Sigmoid colon (tissue), 7 donors: ENCODE measurements around the gene KRTAP21-1. TPM values are rescaled to one million over a fixed set of nuclear protein-coding genes. Genes with fewer than 3 reads are reported as not detected.

Experiments
- DNase-seq: peaks from one replicate; pipeline ENCODE4 v3.0.0-alpha.2; 2019
- H3K27ac ChIP-seq, 4 donors: fragments of 200-600 bp; sonication (generic); one replicate each; pipeline ENCODE4 v1.5.1; 2016 to 2019; ENCODE audit warnings: mild to moderate bottlenecking in 1 of 4
- H3K27me3 ChIP-seq, 3 donors: fragments of 200-600 bp; sonication (generic); one replicate each; pipeline ENCODE4 v1.5.1; 2019; ENCODE audit warnings: mild to moderate bottlenecking in 1 of 3
- H3K36me3 ChIP-seq, 4 donors: fragments of 200-600 bp; sonication (generic); one replicate each; pipeline ENCODE4 v1.5.1; 2016 to 2019
- H3K4me1 ChIP-seq, 4 donors: fragments of 200-600 bp; sonication (generic); one replicate each; pipeline ENCODE4 v1.5.1; 2017 to 2019
- H3K4me3 ChIP-seq, 4 donors: fragments of 200-600 bp; sonication (generic); one replicate each; pipeline ENCODE4 v1.5.1; 2017 to 2019; ENCODE audit warnings: mild to moderate bottlenecking in 2 of 4, moderate library complexity in 1 of 4
- H3K9me3 ChIP-seq, 4 donors: fragments of 200-600 bp in 3 of 4; sonication (generic) in 3 of 4; one replicate each; pipeline versions ENCODE4 v1.5.1 to v1.6.1; 2013 to 2019
- EP300 ChIP-seq, 4 donors: sonication (generic); formaldehyde crosslinking; IDR thresholded peaks; one replicate each; pipeline ENCODE4 v1.6.1; 2017; ENCODE audit warnings: antibody characterized with exemption in 4 of 4
- POLR2A ChIP-seq, 2 donors: fragments of 450-650 bp; IDR thresholded peaks; one replicate each; pipeline ENCODE4 v1.6.1; 2016; ENCODE audit warnings: antibody characterized with exemption in 2 of 2, mild to moderate bottlenecking in 2 of 2, moderate library complexity in 2 of 2
- POLR2AphosphoS5 ChIP-seq, 4 donors: sonication (generic); formaldehyde crosslinking; IDR thresholded peaks; one replicate each; pipeline ENCODE4 v1.6.1; 2017; ENCODE audit warnings: antibody characterized with exemption in 4 of 4
- WGBS, 2 donors: extraction: QIAGEN DNeasy Blood & Tissue Kit; methylation state at CpG; one replicate each; pipeline ENCODE4 v1.1.7; 2013; 5-methylcytosine and 5-hydroxymethylcytosine counted together
- intact Hi-C: fragments of 100-400 bp; cut with DNase I; formaldehyde crosslinking; loops from one replicate; pipeline ENCODE4 v1.15.1; 2023
- polyA plus RNA-seq, 3 donors: library from polyadenylated mRNA; stranded (reverse); fragments of 200-250 nt; gene quantifications; one replicate each; pipeline ENCODE4 v1.2.3, GENCODE V29; 2013
- total RNA-seq, 4 donors: library from RNA; depleted of rRNA; stranded (reverse); fragments of >200 nt; gene quantifications; one replicate each; pipeline ENCODE4 v1.1.0, GENCODE V29; 2016
- TF ChIP-seq, protein P1 (sequence below), 4 experiments: fragments of 450-650 bp in 3 of 4; fragments of 200-600 bp in 1 of 4; IDR thresholded peaks; one replicate each; pipeline ENCODE4 v1.5.1; 2016 to 2019; ENCODE audit warnings: antibody characterized with exemption in 4 of 4, mild to moderate bottlenecking in 3 of 4, moderate library complexity in 2 of 4
- donor health status: healthy with polysubstance abuse.
- donor health status: Bipolar disorder and iron deficiency.
- donor health status: healthy.

Gene KRTAP21-1
- total and polyA plus RNA-seq, 7 donors, result not detected

DNA sequence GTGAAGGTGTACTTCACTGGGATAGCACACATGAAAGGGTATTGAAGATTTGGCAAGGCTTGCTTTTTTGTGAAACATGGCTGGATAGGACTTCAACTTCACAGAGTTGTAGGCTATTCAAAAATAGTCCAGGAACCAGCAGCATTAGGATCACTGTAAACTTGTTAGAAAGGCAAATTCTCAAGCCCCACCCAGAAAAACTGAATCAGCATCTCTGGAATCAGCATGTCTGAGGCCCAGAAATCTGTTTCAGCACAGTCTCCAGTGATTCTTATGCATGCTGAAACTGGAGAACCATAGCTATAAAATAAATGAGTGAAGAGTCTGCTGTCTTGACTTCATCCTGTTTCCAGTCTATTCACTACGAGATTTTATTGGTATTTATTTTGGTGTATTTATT is 28.5 kb downstream of the KRTAP21-1 start:
- Histone ChIP-seq H3K36me3 (no peaks in the 10 kb centered on the region), H3K9me3 (no peaks in the 10 kb centered on the region), H3K4me1 (no peaks in the 10 kb centered on the region), H3K27me3 (no peaks in the 10 kb centered on the region), H3K4me3 (no peak overlapping the region), H3K27ac (no peak overlapping the region)
- intact Hi-C loops, result no loop called here
- WGBS, 2 donors, result 38 to 66% methylated on average over 1 of the region's 1 CpG
- no peak for DNase-seq
- TF ChIP-seq POLR2A (IDR thresholded peaks at IDR 0.05) (no peak), EP300 (IDR thresholded peaks at IDR 0.05) (no peak), POLR2AphosphoS5 (IDR thresholded peaks at IDR 0.05) (no peak)
- TF ChIP-seq, protein P1, sequence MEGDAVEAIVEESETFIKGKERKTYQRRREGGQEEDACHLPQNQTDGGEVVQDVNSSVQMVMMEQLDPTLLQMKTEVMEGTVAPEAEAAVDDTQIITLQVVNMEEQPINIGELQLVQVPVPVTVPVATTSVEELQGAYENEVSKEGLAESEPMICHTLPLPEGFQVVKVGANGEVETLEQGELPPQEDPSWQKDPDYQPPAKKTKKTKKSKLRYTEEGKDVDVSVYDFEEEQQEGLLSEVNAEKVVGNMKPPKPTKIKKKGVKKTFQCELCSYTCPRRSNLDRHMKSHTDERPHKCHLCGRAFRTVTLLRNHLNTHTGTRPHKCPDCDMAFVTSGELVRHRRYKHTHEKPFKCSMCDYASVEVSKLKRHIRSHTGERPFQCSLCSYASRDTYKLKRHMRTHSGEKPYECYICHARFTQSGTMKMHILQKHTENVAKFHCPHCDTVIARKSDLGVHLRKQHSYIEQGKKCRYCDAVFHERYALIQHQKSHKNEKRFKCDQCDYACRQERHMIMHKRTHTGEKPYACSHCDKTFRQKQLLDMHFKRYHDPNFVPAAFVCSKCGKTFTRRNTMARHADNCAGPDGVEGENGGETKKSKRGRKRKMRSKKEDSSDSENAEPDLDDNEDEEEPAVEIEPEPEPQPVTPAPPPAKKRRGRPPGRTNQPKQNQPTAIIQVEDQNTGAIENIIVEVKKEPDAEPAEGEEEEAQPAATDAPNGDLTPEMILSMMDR (IDR thresholded peaks at IDR 0.05), result no peak

- WGBS, 2 donors, result 89 to 92% methylated on average over 1 of the region's 1 CpG
- H3K4me3 ChIP-seq, result no peak overlapping the region
- TF ChIP-seq POLR2A (IDR thresholded peaks at IDR 0.05), result no peak
- no peak for TF ChIP-seq POLR2AphosphoS5 (IDR thresholded peaks at IDR 0.05)
- TF ChIP-seq, protein P1 (IDR thresholded peaks at IDR 0.05), result no peak
- no peak for TF ChIP-seq EP300 (IDR thresholded peaks at IDR 0.05)
- H3K9me3 ChIP-seq, result no peaks in the 10 kb centered on the region
- H3K36me3 ChIP-seq, result no peaks in the 10 kb centered on the region
- no peaks in the 10 kb centered on the region for H3K27me3 ChIP-seq
- H3K4me1 ChIP-seq, result no peaks in the 10 kb centered on the region
- no peak overlapping the region for H3K27ac ChIP-seq
- no peak for DNase-seq
- intact Hi-C loops, result no loop called here
These were observed 35.8 kb downstream of the KRTAP21-1 start for GRCh38 chr21:30719401-30719800.

DNA sequence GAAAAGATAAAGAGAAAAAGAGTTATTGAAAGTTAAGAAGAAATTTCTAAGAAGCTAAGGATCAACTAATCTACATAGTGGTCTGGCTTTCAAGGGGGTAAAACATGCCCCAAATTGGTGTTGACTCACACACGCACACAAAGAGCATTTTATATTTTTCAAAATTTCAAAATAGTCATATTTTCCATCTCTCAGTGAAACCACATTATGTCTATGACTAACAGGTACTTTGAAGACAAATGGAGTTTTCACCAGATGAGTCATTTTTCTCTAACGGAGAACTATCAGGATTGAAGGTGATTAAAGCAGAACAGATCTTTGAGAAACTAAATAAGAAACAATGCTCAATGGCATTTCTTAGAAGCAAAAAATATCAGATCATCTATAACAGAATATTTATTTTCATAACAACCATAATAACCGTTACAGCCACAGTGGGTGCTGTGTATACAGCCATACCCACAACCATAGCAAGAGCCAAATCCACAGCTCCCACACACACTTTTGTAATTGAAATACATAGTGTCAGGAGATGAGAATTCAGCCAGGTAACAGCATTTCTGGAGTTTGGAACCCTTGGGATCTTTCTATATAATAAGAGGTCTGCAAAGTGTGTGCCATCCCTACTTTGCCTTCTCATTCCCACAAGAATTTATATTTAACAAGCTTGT is 36.9 kb downstream of the KRTAP21-1 start, which contains the start of gene KRTAP21-3:
KRTAP21-3 (minus strand) TSS at position 539 of the 671 bp plus-strand sequence; CDS start at position 521, 18 bp downstream.
- Histone ChIP-seq H3K36me3 (no peaks in the 10 kb centered on the region), H3K4me1 (no peaks in the 10 kb centered on the region), H3K27me3 (no peaks in the 10 kb centered on the region), H3K4me3 (no peak within 1 kb of the TSS), H3K9me3 (no peaks in the 10 kb centered on the region), H3K27ac (no peak within 1 kb of the TSS)
- WGBS, 2 donors, result 74 to 75% methylated on average over 3 of the region's 3 CpGs
- intact Hi-C loops, result no loop called here
- no peak for DNase-seq
- TF ChIP-seq EP300 (IDR thresholded peaks at IDR 0.05) (no peak), POLR2AphosphoS5 (IDR thresholded peaks at IDR 0.05) (no peak), POLR2A (IDR thresholded peaks at IDR 0.05) (no peak)
- TF ChIP-seq, protein P1 (IDR thresholded peaks at IDR 0.05), result no peak

DNA sequence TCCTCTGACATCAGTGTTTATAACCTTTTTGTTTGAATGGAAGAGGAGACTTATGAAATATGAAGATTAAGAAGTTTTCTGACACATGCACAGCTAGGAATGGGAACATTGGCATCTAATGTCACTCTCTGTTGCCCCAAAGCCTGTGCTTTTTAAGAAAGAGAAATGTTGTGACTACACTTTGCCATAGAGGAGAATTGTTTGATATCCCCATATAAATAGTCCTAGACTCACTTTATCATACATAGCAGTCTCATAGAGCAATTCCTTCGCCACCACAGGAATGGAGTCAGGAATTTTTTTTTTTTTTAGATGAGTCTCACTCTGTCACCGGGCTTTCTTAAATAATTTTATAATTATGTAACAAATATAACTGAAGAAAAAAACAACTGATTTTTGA is 38.1 kb downstream of the KRTAP21-1 start:
- Histone ChIP-seq H3K27me3 (no peaks in the 10 kb centered on the region), H3K4me3 (no peak overlapping the region), H3K4me1 (no peaks in the 10 kb centered on the region), H3K9me3 (no peaks in the 10 kb centered on the region), H3K36me3 (no peaks in the 10 kb centered on the region), H3K27ac (no peak overlapping the region)
- DNase-seq, result no peak
- TF ChIP-seq, protein P1 (IDR thresholded peaks at IDR 0.05), result no peak
- TF ChIP-seq POLR2AphosphoS5 (IDR thresholded peaks at IDR 0.05) (no peak), EP300 (IDR thresholded peaks at IDR 0.05) (no peak), POLR2A (IDR thresholded peaks at IDR 0.05) (no peak)
- intact Hi-C loops, result no loop called here
- 90 to 93% methylated on average over 2 of the region's 2 CpGs for WGBS, 2 donors

- no peak for DNase-seq
- Histone ChIP-seq H3K27ac (no peak overlapping the region), H3K4me1 (no peaks in the 10 kb centered on the region), H3K36me3 (no peaks in the 10 kb centered on the region), H3K9me3 (no peaks in the 10 kb centered on the region), H3K4me3 (no peak overlapping the region), H3K27me3 (no peaks in the 10 kb centered on the region)
- intact Hi-C loops, result no loop called here
- WGBS, 2 donors, result 75 to 81% methylated on average over 2 of the region's 2 CpGs
- TF ChIP-seq, protein P1 (IDR thresholded peaks at IDR 0.05), result no peak
- no peak for TF ChIP-seq POLR2A (IDR thresholded peaks at IDR 0.05)
- TF ChIP-seq POLR2AphosphoS5 (IDR thresholded peaks at IDR 0.05), result no peak
- no peak for TF ChIP-seq EP300 (IDR thresholded peaks at IDR 0.05)
These were observed 40.3 kb downstream of the KRTAP21-1 start for GRCh38 chr21:30714946-30715345.
